Measurements from ENCODE around the gene USP10. TPM values are rescaled to one million over a fixed set of nuclear protein-coding genes. Genes with fewer than 3 reads are reported as not detected.

USP10 gene
- polyA plus RNA-seq, 1 experiment = 55.1 TPM

DNA sequence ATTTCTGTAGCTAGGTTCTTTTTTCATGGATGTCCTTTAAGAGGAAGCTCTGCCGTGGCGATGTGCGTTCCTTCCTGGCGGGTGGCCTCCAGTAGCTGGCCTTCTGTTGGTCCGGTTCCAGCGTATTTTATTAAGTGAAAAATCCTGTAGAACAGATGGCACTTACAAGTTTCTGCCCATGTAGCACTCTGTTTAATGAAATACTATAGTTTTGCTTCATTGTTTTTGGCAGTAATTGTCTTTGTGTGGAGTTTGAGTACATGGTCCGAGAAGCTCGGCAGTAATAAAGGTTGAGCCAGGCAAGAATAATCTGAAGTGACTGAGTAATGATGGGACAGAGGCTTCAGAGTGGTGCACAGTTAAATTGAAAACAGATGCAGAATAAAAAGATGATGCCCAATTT, 20.4 kb downstream of the USP10 start:
- TF ChIP-seq CTCF (IDR thresholded peaks at IDR 0.05; ENCODE audit: insufficient read depth, low read depth, low read length) = no peak
- ChIA-PET POLR2A (no interaction called here), CTCF (interaction anchor here (0.5 to 10.1 kb wide), 10 partner anchors 10 to 98 kb away, joined by 3 to 126 read pairs (median 4); no protein-coding TSS in a partner anchor)
- DNase-seq (ENCODE audit: low read depth) = no peak
- no peaks in the 10 kb centered on the region; the same call in 1 of the 2 replicates for H3K36me3 ChIP-seq (ENCODE audit: control insufficient read depth, insufficient read depth, low read length)
- no peaks in the 10 kb centered on the region for H3K27me3 ChIP-seq (ENCODE audit: control insufficient read depth, insufficient read depth, low read length)
- H3K4me3 ChIP-seq (ENCODE audit: low read depth, low read length) = no peak overlapping the region

DNA sequence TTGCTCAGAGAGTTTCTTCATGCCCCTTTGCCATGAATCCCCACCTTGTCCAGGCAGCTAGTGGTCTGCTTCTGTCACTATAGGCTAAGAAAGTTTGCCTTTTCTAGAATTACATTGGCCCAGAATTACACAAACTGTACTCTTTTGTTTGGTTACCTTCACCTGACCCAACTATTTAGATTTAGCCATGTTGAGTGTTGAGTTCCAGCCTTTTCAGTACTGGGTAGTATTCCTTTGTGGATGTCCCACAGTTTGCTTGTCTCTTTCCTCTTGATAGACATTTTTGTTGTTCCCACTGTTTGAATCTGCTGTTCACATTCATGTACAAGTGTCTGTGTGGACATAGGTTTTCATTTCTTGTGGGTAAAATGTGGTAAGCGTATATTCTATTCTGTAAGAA, 22.3 kb downstream of the USP10 start:
- ChIA-PET CTCF (interaction anchor here (0.8 to 10.1 kb wide), 3 partner anchors 19 to 100 kb away, joined by 3 to 126 read pairs (median 38); no protein-coding TSS in a partner anchor), POLR2A (no interaction called here)
- Histone ChIP-seq H3K36me3 (ENCODE audit: control insufficient read depth, insufficient read depth, low read length) (no peaks in the 10 kb centered on the region; the same call in 1 of the 2 replicates), H3K4me3 (ENCODE audit: low read depth, low read length) (no peak overlapping the region), H3K27me3 (ENCODE audit: control insufficient read depth, insufficient read depth, low read length) (no peaks in the 10 kb centered on the region)
- no peak for TF ChIP-seq CTCF (IDR thresholded peaks at IDR 0.05; ENCODE audit: insufficient read depth, low read depth, low read length)
- DNase-seq (ENCODE audit: low read depth) = no peak

DNA sequence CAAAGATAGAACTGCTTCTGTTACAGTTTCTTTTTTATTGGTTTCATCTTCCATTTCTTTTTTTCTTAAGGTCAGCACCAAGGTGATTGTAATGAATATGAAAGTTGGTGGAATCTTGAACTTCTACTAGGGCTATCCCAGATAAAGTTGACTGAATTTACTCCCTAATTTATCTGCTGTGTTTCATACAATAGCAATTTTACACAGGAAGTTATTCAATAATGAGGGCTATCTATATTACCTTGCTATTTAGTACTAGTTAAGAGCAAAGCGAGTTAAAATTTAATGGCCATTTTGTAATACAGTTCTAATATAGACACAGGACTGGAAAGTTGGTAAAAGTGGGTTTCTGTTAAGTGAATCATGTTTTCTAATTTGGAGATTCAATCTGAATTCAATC, 24.1 kb downstream of the USP10 start:
- ChIA-PET POLR2A (no interaction called here), CTCF (interaction anchor here (0.9 to 10.1 kb wide), 8 partner anchors 10 to 229 kb away, joined by 3 to 126 read pairs (median 30); no protein-coding TSS in a partner anchor)
- Histone ChIP-seq H3K27me3 (ENCODE audit: control insufficient read depth, insufficient read depth, low read length) (no peaks in the 10 kb centered on the region), H3K4me3 (ENCODE audit: low read depth, low read length) (no peak overlapping the region), H3K36me3 (ENCODE audit: control insufficient read depth, insufficient read depth, low read length) (no peaks in the 10 kb centered on the region; the same call in 1 of the 2 replicates)
- DNase-seq (ENCODE audit: low read depth) = no peak
- no peak for TF ChIP-seq CTCF (IDR thresholded peaks at IDR 0.05; ENCODE audit: insufficient read depth, low read depth, low read length)

DNA sequence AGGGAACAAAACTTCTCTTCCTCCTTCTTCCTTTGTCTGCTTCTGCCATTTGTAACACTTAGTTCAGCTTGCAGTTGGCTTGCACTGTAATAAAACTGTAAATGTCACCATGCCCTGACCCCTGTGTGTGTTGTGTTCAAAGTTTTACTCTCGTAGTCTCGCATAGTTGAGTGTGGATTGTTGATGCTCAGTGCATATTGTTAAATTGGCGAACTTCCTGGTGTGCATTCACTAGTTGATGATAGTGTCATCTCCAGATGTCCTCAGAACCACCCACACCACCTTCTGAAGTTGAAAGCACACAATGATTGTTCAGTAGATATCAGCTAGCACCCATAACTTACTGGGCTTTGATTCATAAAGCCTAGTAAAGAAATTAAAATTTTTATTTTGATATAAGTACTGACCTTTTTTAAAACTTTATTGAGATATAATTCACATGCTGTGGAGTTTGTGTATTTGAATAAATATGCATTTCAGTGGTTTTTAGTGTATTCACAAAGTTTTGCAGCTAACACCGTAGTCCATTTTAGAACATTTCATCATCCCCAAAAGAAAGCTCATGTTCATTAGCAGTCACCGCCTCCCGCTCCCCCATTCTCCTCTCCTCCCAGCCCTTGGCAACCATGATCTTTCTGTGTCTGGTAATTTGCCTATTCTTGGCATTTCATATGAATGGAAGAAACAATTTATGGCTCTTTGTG, 25.0 kb downstream of the USP10 start:
- DNase-seq (ENCODE audit: low read depth) = no peak
- ChIA-PET POLR2A (no interaction called here), CTCF (interaction anchor here (0.7 to 10.1 kb wide), 16 partner anchors 9 to 246 kb away, joined by 3 to 126 read pairs (median 13); no protein-coding TSS in a partner anchor)
- no peak for TF ChIP-seq CTCF (IDR thresholded peaks at IDR 0.05; ENCODE audit: insufficient read depth, low read depth, low read length)
- H3K36me3 ChIP-seq (ENCODE audit: control insufficient read depth, insufficient read depth, low read length) = no peaks in the 10 kb centered on the region; the same call in 1 of the 2 replicates
- no peak overlapping the region for H3K4me3 ChIP-seq (ENCODE audit: low read depth, low read length)
- H3K27me3 ChIP-seq (ENCODE audit: control insufficient read depth, insufficient read depth, low read length) = no peaks in the 10 kb centered on the region

GRCh38 chr16:84725481-84726078, 25.8 kb downstream of the USP10 start:
- DNase-seq (ENCODE audit: low read depth) = no peak
- H3K4me3 ChIP-seq (ENCODE audit: low read depth, low read length) = no peak overlapping the region
- no peaks in the 10 kb centered on the region for H3K27me3 ChIP-seq (ENCODE audit: control insufficient read depth, insufficient read depth, low read length)
- CTCF ChIA-PET = interaction anchor here (0.6 to 10.1 kb wide), 40 partner anchors 9 to 457 kb away, joined by 3 to 126 read pairs (median 6); partner anchors contain the start of gene KLHL36
- no peaks in the 10 kb centered on the region; the same call in 1 of the 2 replicates for H3K36me3 ChIP-seq (ENCODE audit: control insufficient read depth, insufficient read depth, low read length)
- POLR2A ChIA-PET = no interaction called here
- no peak for TF ChIP-seq CTCF (IDR thresholded peaks at IDR 0.05; ENCODE audit: insufficient read depth, low read depth, low read length)
